ENCODE results near the gene FGL2. TPM values are rescaled to one million over a fixed set of nuclear protein-coding genes. Genes with fewer than 3 reads are reported as not detected.
"Not testable (repeated sequence)": the region's sequence is repeated elsewhere in the genome, so short reads cannot be mapped to it uniquely, and the experiment has no call there.

Gene FGL2
- total and polyA plus RNA-seq, 11 donors: 2.5 to 56.9 (median 8.6) TPM

DNA sequence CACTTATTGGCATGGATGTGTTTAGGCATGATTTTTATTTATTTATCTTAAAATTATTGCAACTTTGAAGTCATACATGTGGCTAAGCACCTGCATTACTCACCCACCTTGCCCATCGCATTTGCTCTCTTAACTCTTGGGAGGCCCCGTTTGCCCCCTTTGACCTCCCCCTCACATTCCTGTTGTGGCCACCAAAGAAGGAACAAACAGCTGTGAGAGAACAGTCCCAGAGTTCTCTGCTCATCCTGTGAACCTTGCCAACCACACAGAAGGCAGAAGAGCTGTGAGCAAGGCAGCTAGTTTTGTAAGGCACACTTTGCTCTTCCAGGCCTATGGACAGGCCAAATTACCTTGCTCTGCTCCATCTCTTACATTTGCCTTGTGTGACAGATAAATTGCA, 23.6 kb upstream of the FGL2 start:
- H3K27ac ChIP-seq: no peak overlapping the region
- peaks cover 0 to 11% (median 2%) of the 10 kb centered on the region in 12 donors for H3K9me3 ChIP-seq
- no peaks in the 10 kb centered on the region for H3K27me3 ChIP-seq
- ATAC-seq (peak in 1 of 4 donors; percentile 41), DNase-seq (no peak)
- H3K4me3 ChIP-seq: no peak overlapping the region
- intact Hi-C loops (cut with DNase I): no loop called here
- no peak for TF ChIP-seq POLR2A (IDR thresholded peaks at IDR 0.05)
- TF ChIP-seq, protein P1, sequence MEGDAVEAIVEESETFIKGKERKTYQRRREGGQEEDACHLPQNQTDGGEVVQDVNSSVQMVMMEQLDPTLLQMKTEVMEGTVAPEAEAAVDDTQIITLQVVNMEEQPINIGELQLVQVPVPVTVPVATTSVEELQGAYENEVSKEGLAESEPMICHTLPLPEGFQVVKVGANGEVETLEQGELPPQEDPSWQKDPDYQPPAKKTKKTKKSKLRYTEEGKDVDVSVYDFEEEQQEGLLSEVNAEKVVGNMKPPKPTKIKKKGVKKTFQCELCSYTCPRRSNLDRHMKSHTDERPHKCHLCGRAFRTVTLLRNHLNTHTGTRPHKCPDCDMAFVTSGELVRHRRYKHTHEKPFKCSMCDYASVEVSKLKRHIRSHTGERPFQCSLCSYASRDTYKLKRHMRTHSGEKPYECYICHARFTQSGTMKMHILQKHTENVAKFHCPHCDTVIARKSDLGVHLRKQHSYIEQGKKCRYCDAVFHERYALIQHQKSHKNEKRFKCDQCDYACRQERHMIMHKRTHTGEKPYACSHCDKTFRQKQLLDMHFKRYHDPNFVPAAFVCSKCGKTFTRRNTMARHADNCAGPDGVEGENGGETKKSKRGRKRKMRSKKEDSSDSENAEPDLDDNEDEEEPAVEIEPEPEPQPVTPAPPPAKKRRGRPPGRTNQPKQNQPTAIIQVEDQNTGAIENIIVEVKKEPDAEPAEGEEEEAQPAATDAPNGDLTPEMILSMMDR (IDR thresholded peaks at IDR 0.05): no peak
- no peaks in the 10 kb centered on the region for H3K36me3 ChIP-seq
- WGBS, 4 donors: 78 to 86% (median 84%) methylated on average over 2 of the region's 2 CpGs
- H3K4me1 ChIP-seq: peaks cover 0 to 38% (median 0%) of the 10 kb centered on the region in 12 donors

DNA sequence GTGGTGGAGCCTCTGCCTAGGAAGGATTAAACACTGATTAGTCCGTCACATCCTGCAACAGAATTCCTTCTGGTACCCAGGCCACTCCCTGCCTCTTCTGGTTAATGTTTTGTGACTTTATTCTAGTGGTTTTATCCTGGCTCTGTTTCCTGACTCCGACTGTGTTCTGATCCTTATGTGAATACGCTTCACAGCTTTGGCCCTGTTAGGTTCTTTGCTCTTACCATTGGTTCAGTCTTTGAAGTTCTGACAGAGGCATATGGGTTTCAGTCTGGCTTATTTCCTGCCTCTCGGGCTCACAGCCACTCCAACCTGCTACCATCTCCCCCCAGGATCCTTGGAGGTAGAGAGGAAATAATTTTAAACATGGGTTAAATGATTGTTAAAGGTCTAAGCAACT, 23.2 kb upstream of the FGL2 start:
- Histone ChIP-seq H3K27ac (peak overlapping the region in 1 of 12 donors; percentile 35), H3K4me3 (no peak overlapping the region), H3K4me1 (peaks cover 0 to 38% (median 0%) of the 10 kb centered on the region in 12 donors), H3K9me3 (peaks cover 0 to 10% (median 2%) of the 10 kb centered on the region in 12 donors), H3K36me3 (no peaks in the 10 kb centered on the region), H3K27me3 (no peaks in the 10 kb centered on the region)
- DNase-seq (no peak), ATAC-seq (no peak)
- intact Hi-C loops (cut with DNase I): no loop called here
- TF ChIP-seq, protein P1 (IDR thresholded peaks at IDR 0.05): no peak
- no peak for TF ChIP-seq POLR2A (IDR thresholded peaks at IDR 0.05)
- WGBS, 4 donors: 88 to 91% (median 91%) methylated on average over 4 of the region's 4 CpGs

DNA sequence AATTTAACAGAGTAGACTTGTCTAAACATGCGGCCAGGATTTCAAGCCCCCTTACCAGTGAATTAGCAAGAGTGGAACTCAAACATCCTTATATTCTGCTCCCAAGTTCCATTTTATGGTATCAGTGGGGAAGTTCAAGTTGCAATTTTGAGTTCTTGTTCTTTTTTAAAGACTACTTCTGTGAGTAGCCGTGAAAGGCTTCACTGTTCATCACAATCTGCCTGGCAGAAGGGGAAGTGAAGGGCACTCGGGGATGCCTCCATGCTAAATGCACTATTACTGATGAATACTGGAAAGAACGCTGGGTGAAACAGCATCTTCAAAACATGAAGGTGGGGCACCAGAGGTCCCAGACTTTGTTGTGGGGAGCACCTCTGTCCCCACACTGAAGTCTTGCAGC, 22.4 kb upstream of the FGL2 start:
- H3K4me3 ChIP-seq: no peak overlapping the region
- H3K9me3 ChIP-seq: peaks cover 0 to 10% (median 2%) of the 10 kb centered on the region in 12 donors
- 85 to 95% (median 91%) methylated on average over 4 of the region's 4 CpGs for WGBS, 4 donors
- H3K27ac ChIP-seq: peak overlapping the region in 1 of 12 donors; percentile 35
- peak in 1 of 4 donors; percentile 28 for ATAC-seq
- DNase-seq: no peak
- H3K4me1 ChIP-seq: peaks cover 0 to 38% (median 0%) of the 10 kb centered on the region in 12 donors
- TF ChIP-seq POLR2A (IDR thresholded peaks at IDR 0.05): no peak
- TF ChIP-seq, protein P1 (IDR thresholded peaks at IDR 0.05): no peak
- no peaks in the 10 kb centered on the region for H3K27me3 ChIP-seq
- no peaks in the 10 kb centered on the region for H3K36me3 ChIP-seq
- intact Hi-C loops (cut with DNase I): no loop called here

DNA sequence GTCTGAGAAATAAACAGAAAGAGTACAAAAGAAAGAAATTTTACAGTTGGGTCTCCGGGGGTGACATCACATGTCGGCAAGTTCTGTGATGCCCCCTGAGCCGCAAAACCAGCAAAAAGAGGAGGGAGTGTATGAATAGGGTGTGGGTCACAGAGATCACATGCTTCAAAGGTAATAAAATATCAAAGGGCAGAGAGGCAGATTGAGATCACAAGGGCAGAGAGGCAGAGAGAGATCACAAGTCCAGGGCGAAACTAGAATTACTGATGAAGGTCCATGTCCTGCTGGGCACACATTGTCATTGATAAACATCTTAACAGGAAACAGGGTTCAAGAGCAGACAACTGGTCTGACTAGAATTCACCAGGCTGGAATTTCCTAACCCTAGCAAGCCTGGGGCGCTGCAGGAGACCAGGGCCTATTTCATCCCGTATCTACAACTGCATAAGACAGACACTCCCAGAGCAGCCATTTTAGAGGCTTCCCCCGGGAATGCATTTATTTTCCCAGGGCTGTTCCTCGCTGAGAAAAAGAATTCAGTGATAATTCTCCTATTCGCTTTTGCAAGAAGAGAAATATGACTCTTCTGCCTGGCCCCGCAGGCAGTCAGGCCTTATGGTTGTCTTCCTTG, 20.2 kb upstream of the FGL2 start:
- H3K9me3 ChIP-seq; H3K27ac ChIP-seq; DNase-seq; intact Hi-C loops (cut with DNase I); H3K36me3 ChIP-seq; ATAC-seq; H3K4me3 ChIP-seq; H3K27me3 ChIP-seq: not testable (repeated sequence)
- peaks cover 0 to 39% (median 0%) of the 10 kb centered on the region in 12 donors for H3K4me1 ChIP-seq
- WGBS, 4 donors: 87 to 96% (median 91%) methylated on average over 10 of the region's 10 CpGs
